Small intestine (tissue), 7 donors: ENCODE data around the gene COX10. TPM values are rescaled to one million over a fixed set of nuclear protein-coding genes. Genes with fewer than 3 reads are reported as not detected.
A peak's percentile ranks its signal among the peaks of the same experiment; 100 is the strongest.
"Not testable (repeated sequence)": the region's sequence is repeated elsewhere in the genome, so short reads cannot be mapped to it uniquely, and the experiment has no call there.

ENCODE experiments used
- DNase-seq, 2 donors: peaks; one replicate each; pipeline versions ENCODE4 v3.0.0 to v3.0.0-alpha.2; 2013
- FAIRE-seq: peaks from 2 replicates; lab custom pipeline; 2012; peaks lifted over from hg19 to GRCh38; lab: Jason Lieb, UNC
- H3K27ac ChIP-seq, 3 donors: one replicate each; pipeline ENCODE4 v1.5.1; 2013; ENCODE audit warnings: low read length in 2 of 3, mild to moderate bottlenecking in 2 of 3, control low read depth in 1 of 3, inconsistent platforms in 1 of 3, low read depth in 1 of 3, moderate library complexity in 1 of 3
- H3K27me3 ChIP-seq, 3 donors: one replicate each; pipeline ENCODE4 v1.6.1; 2013; ENCODE audit warnings: low read length in 3 of 3, inconsistent platforms in 1 of 3; ENCODE audit not compliant: control insufficient read depth in 3 of 3, insufficient read depth in 3 of 3
- H3K36me3 ChIP-seq, 3 donors: one replicate each; pipeline ENCODE4 v1.6.1; 2013; ENCODE audit warnings: low read length in 3 of 3, inconsistent platforms in 1 of 3, low read depth in 1 of 3, mild to moderate bottlenecking in 1 of 3, moderate library complexity in 1 of 3; ENCODE audit not compliant: control insufficient read depth in 3 of 3, insufficient read depth in 2 of 3
- H3K4me1 ChIP-seq, 3 donors: one replicate each; pipeline ENCODE4 v1.6.1; 2013; ENCODE audit warnings: low read length in 2 of 3, inconsistent platforms in 1 of 3, low read depth in 1 of 3, mild to moderate bottlenecking in 1 of 3, moderate library complexity in 1 of 3; ENCODE audit not compliant: control insufficient read depth in 3 of 3, insufficient read depth in 2 of 3
- H3K4me3 ChIP-seq, 3 donors: one replicate each; pipeline ENCODE4 v1.5.1; 2013; ENCODE audit warnings: low read length in 3 of 3, control low read depth in 1 of 3, inconsistent platforms in 1 of 3, low read depth in 1 of 3, mild to moderate bottlenecking in 1 of 3, moderate library complexity in 1 of 3
- H3K9me3 ChIP-seq, 2 donors: one replicate each; pipeline ENCODE4 v1.6.1; 2013; ENCODE audit warnings: low read depth in 1 of 2, low read length in 1 of 2; ENCODE audit not compliant: control insufficient read depth in 2 of 2, insufficient read depth in 1 of 2
- WGBS, 3 donors: extraction: QIAGEN DNeasy Blood & Tissue Kit; methylation state at CpG; one replicate each; pipeline ENCODE4 v1.1.7; 2013; 5-methylcytosine and 5-hydroxymethylcytosine counted together
- polyA plus RNA-seq, 4 donors: library from polyadenylated mRNA; stranded (reverse) in 3 of 4; unstranded in 1 of 4; fragments of 200-250 nt in 3 of 4; fragments of 120-200 nt in 1 of 4; gene quantifications; one replicate each; pipeline versions ENCODE4 v1.2.1 to v1.2.3, GENCODE V29; 2013
- donor health status: healthy with polysubstance abuse.
- donor health status: control.
- donor health status: control.
- donor health status: Bipolar disorder and iron deficiency.
- donor health status: healthy.

The COX10 gene
- polyA plus RNA-seq, 4 donors: 10.8 to 18.1 (median 16.2) TPM

GRCh38 chr17:14192636-14193344 is 123.5 kb downstream of the COX10 start:
- H3K27ac ChIP-seq, H3K36me3 ChIP-seq, H3K4me1 ChIP-seq, H3K4me3 ChIP-seq, H3K9me3 ChIP-seq, H3K27me3 ChIP-seq, DNase-seq: not testable (repeated sequence)
- 70 to 89% (median 75%) methylated on average over 12 of the region's 13 CpGs for WGBS, 3 donors
- FAIRE-seq: peak; percentile 76

GRCh38 chr17:14196377-14196997 is 127.2 kb downstream of the COX10 start:
- Histone ChIP-seq H3K36me3 (peaks cover 0 to 8% (median 0%) of the 10 kb centered on the region in 3 donors), H3K27ac (no peak overlapping the region), H3K9me3 (no peaks in the 10 kb centered on the region), H3K27me3 (no peaks in the 10 kb centered on the region), H3K4me1 (peaks cover 10 to 15% (median 12%) of the 10 kb centered on the region in 3 donors), H3K4me3 (no peak overlapping the region)
- no peak for FAIRE-seq
- no peak for DNase-seq
- 75 to 91% (median 77%) methylated on average over 4 of the region's 4 CpGs for WGBS, 3 donors

- no peak overlapping the region for H3K4me3 ChIP-seq
- no peaks in the 10 kb centered on the region for H3K27me3 ChIP-seq
- H3K4me1 ChIP-seq: peaks cover 14 to 20% (median 14%) of the 10 kb centered on the region in 3 donors
- H3K9me3 ChIP-seq: no peaks in the 10 kb centered on the region
- no peak for DNase-seq
- peaks cover 0 to 8% (median 0%) of the 10 kb centered on the region in 3 donors for H3K36me3 ChIP-seq
- H3K27ac ChIP-seq: no peak overlapping the region
- WGBS, 3 donors: 86 to 93% (median 88%) methylated on average over 2 of the region's 2 CpGs
- no peak for FAIRE-seq
Measured at GRCh38 chr17:14197057-14197456, 127.8 kb downstream of the COX10 start.

GRCh38 chr17:14197586-14197985 is 128.3 kb downstream of the COX10 start:
- DNase-seq: peak in 1 of 2 donors; percentile 45
- peak overlapping the region in 1 of 3 donors; percentile 5 for H3K27ac ChIP-seq

GRCh38 chr17:14198013-14198412 is 128.7 kb downstream of the COX10 start:
- no peak for FAIRE-seq

More at GRCh38 chr17:14197586-14197985, 128.3 kb downstream of the COX10 start:
- peaks cover 0 to 8% (median 0%) of the 10 kb centered on the region in 3 donors for H3K36me3 ChIP-seq
- no peaks in the 10 kb centered on the region for H3K27me3 ChIP-seq
- no peak for FAIRE-seq
- H3K4me1 ChIP-seq: peaks cover 14 to 20% (median 14%) of the 10 kb centered on the region in 3 donors
- H3K4me3 ChIP-seq: no peak overlapping the region
- 36 to 74% (median 48%) methylated on average over 4 of the region's 4 CpGs for whole genome bisulfite sequencing, 3 donors
- H3K9me3 ChIP-seq: no peaks in the 10 kb centered on the region

GRCh38 chr17:14198575-14198974 is 129.3 kb downstream of the COX10 start:
- WGBS, 3 donors: 86 to 90% (median 90%) methylated on average over 4 of the region's 4 CpGs
- Histone ChIP-seq H3K27me3 (no peaks in the 10 kb centered on the region), H3K9me3 (no peaks in the 10 kb centered on the region), H3K4me3 (no peak overlapping the region), H3K27ac (no peak overlapping the region), H3K36me3 (peaks cover 0 to 8% (median 0%) of the 10 kb centered on the region in 3 donors), H3K4me1 (peaks cover 14 to 20% (median 14%) of the 10 kb centered on the region in 3 donors)
- DNase-seq (no peak), FAIRE-seq (no peak)

More at GRCh38 chr17:14198013-14198412, 128.7 kb downstream of the COX10 start:
- H3K27me3 ChIP-seq: no peaks in the 10 kb centered on the region
- H3K27ac ChIP-seq: peak overlapping the region in 1 of 3 donors; percentile 5
- H3K4me3 ChIP-seq: no peak overlapping the region
- H3K36me3 ChIP-seq: peaks cover 0 to 8% (median 0%) of the 10 kb centered on the region in 3 donors
- DNase-seq: no peak
- H3K4me1 ChIP-seq: peaks cover 14 to 20% (median 14%) of the 10 kb centered on the region in 3 donors
- no peaks in the 10 kb centered on the region for H3K9me3 ChIP-seq
- WGBS, 3 donors: 61 to 85% (median 83%) methylated on average over 6 of the region's 6 CpGs

- Histone ChIP-seq H3K4me1 (peaks cover 14 to 20% (median 16%) of the 10 kb centered on the region in 3 donors), H3K27ac (no peak overlapping the region), H3K27me3 (no peaks in the 10 kb centered on the region), H3K4me3 (no peak overlapping the region), H3K36me3 (peaks cover 0 to 10% (median 0%) of the 10 kb centered on the region in 3 donors), H3K9me3 (no peaks in the 10 kb centered on the region)
- 87 to 92% (median 91%) methylated on average over 5 of the region's 5 CpGs for WGBS, 3 donors
- no peak for FAIRE-seq
- no peak for DNase-seq
Measured at GRCh38 chr17:14199601-14200000, 130.3 kb downstream of the COX10 start.

GRCh38 chr17:14200354-14200753 is 131.1 kb downstream of the COX10 start:
- Histone ChIP-seq H3K4me3 (no peak overlapping the region), H3K9me3 (no peaks in the 10 kb centered on the region), H3K27me3 (no peaks in the 10 kb centered on the region), H3K36me3 (peaks cover 0 to 13% (median 0%) of the 10 kb centered on the region in 3 donors), H3K27ac (no peak overlapping the region), H3K4me1 (peaks cover 14 to 20% (median 16%) of the 10 kb centered on the region in 3 donors)
- WGBS, 3 donors: 73 to 87% (median 84%) methylated on average over 4 of the region's 4 CpGs
- DNase-seq (no peak), FAIRE-seq (no peak)
